ENCODE measurements around the gene NHEJ1. TPM values are rescaled to one million over a fixed set of nuclear protein-coding genes. Genes with fewer than 3 reads are reported as not detected.

NHEJ1 gene
- total RNA-seq, 2 experiments from 2014 or later: 7.2 to 8.5 TPM

DNA sequence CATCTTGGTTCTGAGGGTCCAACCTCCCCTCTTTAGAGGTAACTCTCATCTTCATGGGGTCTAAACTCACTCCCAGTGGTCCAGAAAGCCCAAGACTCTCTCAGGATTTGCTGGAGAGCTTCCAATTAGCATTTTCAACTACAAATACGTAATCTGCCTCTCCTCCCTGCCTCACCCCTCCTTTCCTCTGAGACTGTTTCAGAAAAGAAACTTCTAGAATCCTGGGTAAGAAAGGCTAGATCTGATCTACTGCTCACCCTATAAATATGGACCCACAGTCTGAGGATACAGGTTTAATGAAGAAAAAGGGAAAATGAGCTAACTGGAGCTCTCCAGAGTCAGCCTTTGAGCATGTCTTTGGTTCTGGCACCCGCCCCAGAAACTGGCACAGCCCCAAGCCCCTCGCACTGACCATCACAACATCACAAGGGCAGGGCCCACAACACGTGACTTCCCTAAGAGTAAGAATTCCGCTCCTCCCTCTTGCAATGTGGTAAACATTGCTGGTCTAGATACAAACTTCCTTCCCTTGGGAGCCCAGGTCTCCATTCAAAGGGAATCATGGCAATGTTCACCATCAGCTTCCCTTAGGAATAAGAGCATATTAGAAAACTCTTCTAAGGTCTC is 78.2 kb downstream of the NHEJ1 start:
- Histone ChIP-seq H3K9me3 (ENCODE audit: control insufficient read depth in 1 of 2, insufficient read depth in 1 of 2, low read length in 2 of 2) (no peaks in the 10 kb centered on the region), H3K4me3 (ENCODE audit: low read length) (no peak overlapping the region), H3K4me1 (ENCODE audit: insufficient read depth, low read length) (no peaks in the 10 kb centered on the region), H3K27me3 (ENCODE audit: control insufficient read depth in 1 of 2, insufficient read depth in 2 of 2, low read length in 2 of 2) (no peaks in the 10 kb centered on the region), H3K36me3 (ENCODE audit: insufficient read depth, low read length) (peaks cover 7% of the 10 kb centered on the region), H3K27ac (ENCODE audit: low read depth in 1 of 2, low read length in 2 of 2) (no peak overlapping the region)
- TF ChIP-seq, protein P1, sequence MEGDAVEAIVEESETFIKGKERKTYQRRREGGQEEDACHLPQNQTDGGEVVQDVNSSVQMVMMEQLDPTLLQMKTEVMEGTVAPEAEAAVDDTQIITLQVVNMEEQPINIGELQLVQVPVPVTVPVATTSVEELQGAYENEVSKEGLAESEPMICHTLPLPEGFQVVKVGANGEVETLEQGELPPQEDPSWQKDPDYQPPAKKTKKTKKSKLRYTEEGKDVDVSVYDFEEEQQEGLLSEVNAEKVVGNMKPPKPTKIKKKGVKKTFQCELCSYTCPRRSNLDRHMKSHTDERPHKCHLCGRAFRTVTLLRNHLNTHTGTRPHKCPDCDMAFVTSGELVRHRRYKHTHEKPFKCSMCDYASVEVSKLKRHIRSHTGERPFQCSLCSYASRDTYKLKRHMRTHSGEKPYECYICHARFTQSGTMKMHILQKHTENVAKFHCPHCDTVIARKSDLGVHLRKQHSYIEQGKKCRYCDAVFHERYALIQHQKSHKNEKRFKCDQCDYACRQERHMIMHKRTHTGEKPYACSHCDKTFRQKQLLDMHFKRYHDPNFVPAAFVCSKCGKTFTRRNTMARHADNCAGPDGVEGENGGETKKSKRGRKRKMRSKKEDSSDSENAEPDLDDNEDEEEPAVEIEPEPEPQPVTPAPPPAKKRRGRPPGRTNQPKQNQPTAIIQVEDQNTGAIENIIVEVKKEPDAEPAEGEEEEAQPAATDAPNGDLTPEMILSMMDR (IDR thresholded peaks at IDR 0.05): no peak
- no peaks in the 10 kb centered on the region for H3K4me1 Mint-ChIP-seq (ENCODE audit: low read depth)
- no peak overlapping the region for H3K4me3 Mint-ChIP-seq
- DNase-seq (no peak), ATAC-seq (ENCODE audit: poor library complexity) (no peak)
- H3K27ac Mint-ChIP-seq: no peak overlapping the region
- ChIA-PET CTCF (no interaction called here), POLR2A (no interaction called here)
- no peaks in the 10 kb centered on the region for H3K27me3 Mint-ChIP-seq
- H3K36me3 Mint-ChIP-seq (ENCODE audit: low read depth): peaks cover 16% of the 10 kb centered on the region
- intact Hi-C loops (cut with DNase I, micrococcal nuclease): no loop called here
- no peaks in the 10 kb centered on the region for H3K9me3 Mint-ChIP-seq

DNA sequence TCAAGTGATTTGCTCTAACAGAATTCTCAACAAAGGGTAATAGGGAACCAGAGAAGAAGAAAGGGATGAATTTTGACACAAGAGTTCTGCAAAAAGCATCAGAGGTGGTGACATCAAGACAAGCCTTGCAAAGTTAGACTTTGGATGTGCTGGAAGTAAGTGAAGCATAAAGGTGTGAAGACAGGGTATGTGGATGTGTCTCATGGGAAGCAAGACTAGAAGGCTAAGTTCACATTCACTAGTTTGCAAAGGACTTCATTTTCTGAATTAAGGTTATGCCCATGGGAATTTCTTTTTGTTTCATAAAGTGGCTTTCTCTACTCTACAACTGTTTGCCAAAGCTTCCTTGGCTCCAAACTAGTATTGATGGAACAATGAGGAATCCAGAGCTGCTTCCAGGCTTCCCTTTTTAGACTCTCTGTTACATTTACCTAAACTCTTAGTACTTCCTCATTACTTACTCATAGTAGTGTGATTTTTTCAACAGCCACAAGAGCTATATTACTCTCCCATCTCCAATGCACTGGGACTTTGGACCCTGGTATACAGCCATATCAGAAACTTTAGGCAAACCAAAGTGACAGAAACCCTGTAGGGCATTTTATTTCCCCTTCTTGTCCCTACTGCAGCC is 78.8 kb downstream of the NHEJ1 start:
- Mint-ChIP-seq H3K9me3 (no peaks in the 10 kb centered on the region), H3K27ac (no peak overlapping the region), H3K4me3 (no peak overlapping the region), H3K36me3 (ENCODE audit: low read depth) (peaks cover 20% of the 10 kb centered on the region), H3K27me3 (no peaks in the 10 kb centered on the region), H3K4me1 (ENCODE audit: low read depth) (no peaks in the 10 kb centered on the region)
- DNase-seq (no peak), ATAC-seq (ENCODE audit: poor library complexity) (no peak)
- Histone ChIP-seq H3K36me3 (ENCODE audit: insufficient read depth, low read length) (peaks cover 14% of the 10 kb centered on the region), H3K27me3 (ENCODE audit: control insufficient read depth in 1 of 2, insufficient read depth in 2 of 2, low read length in 2 of 2) (no peaks in the 10 kb centered on the region), H3K9me3 (ENCODE audit: control insufficient read depth in 1 of 2, insufficient read depth in 1 of 2, low read length in 2 of 2) (no peaks in the 10 kb centered on the region), H3K27ac (ENCODE audit: low read depth in 1 of 2, low read length in 2 of 2) (no peak overlapping the region), H3K4me1 (ENCODE audit: insufficient read depth, low read length) (no peaks in the 10 kb centered on the region), H3K4me3 (ENCODE audit: low read length) (no peak overlapping the region)
- TF ChIP-seq, protein P1 (IDR thresholded peaks at IDR 0.05): no peak
- POLR2A ChIA-PET: no interaction called here
- intact Hi-C loops (cut with DNase I, micrococcal nuclease): no loop called here
- CTCF ChIA-PET: interaction anchor here (1.2 kb wide), 1 partner anchor 24 kb away, joined by 5 read pairs; no protein-coding TSS in a partner anchor

DNA sequence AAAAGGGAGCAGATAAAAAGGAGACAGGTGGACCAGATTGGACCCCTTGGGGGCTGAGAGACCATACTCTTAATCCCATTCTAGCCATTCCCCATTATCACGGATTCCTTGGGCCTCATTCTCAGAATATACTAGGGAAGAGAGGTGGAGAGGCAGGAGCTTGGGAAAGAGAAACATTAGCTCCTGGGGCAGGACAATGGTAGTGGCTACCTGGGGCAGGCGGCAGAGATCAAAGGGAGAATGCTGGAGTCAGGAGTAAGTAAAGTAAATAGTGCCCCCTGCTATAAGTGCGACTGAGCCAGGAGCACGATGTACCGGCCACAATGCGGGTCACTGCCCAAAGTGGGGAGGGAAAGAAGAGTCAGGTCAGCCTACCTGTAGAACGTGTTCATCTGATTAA is 79.5 kb downstream of the NHEJ1 start:
- DNase-seq (no peak), ATAC-seq (ENCODE audit: poor library complexity) (no peak)
- ChIA-PET POLR2A (no interaction called here), CTCF (interaction anchor here (1.2 kb wide), 1 partner anchor 23 kb away, joined by 5 read pairs; no protein-coding TSS in a partner anchor)
- Histone ChIP-seq H3K27me3 (ENCODE audit: control insufficient read depth in 1 of 2, insufficient read depth in 2 of 2, low read length in 2 of 2) (no peaks in the 10 kb centered on the region), H3K4me1 (ENCODE audit: insufficient read depth, low read length) (no peaks in the 10 kb centered on the region), H3K36me3 (ENCODE audit: insufficient read depth, low read length) (peaks cover 20% of the 10 kb centered on the region), H3K9me3 (ENCODE audit: control insufficient read depth in 1 of 2, insufficient read depth in 1 of 2, low read length in 2 of 2) (no peaks in the 10 kb centered on the region), H3K27ac (ENCODE audit: low read depth in 1 of 2, low read length in 2 of 2) (no peak overlapping the region), H3K4me3 (ENCODE audit: low read length) (no peak overlapping the region)
- H3K9me3 Mint-ChIP-seq: no peaks in the 10 kb centered on the region
- H3K27ac Mint-ChIP-seq: no peak overlapping the region
- H3K36me3 Mint-ChIP-seq (ENCODE audit: low read depth): peaks cover 21% of the 10 kb centered on the region
- intact Hi-C loops (cut with DNase I, micrococcal nuclease): no loop called here
- TF ChIP-seq, protein P1 (IDR thresholded peaks at IDR 0.05): no peak
- no peak overlapping the region for H3K4me3 Mint-ChIP-seq
- no peaks in the 10 kb centered on the region for H3K27me3 Mint-ChIP-seq
- H3K4me1 Mint-ChIP-seq (ENCODE audit: low read depth): no peaks in the 10 kb centered on the region
